OCI-LY3 (cell line): Measurements from ENCODE around the gene FAT1.

Experiments
- H2AFZ ChIP-seq: fragments of 200-600, 300-600 bp; shearing (Covaris generic); 2 replicates; pipeline ENCODE4 v1.6.0; 2014; ENCODE audit warnings: antibody characterized with exemption, low read depth, low read length
- H3K27ac ChIP-seq: fragments of 200-600, 300-600 bp; sonication (generic); 2 replicates; pipeline ENCODE4 v1.5.1; 2014; ENCODE audit warnings: mild to moderate bottlenecking, low read length, moderate library complexity, mixed read lengths
- H3K27me3 ChIP-seq: fragments of 200-600, 300-600 bp; sonication (generic); 2 replicates; pipeline ENCODE4 v1.6.1; 2014; ENCODE audit warnings: low read depth, low read length, mixed read lengths
- H3K36me3 ChIP-seq: fragments of 200-600, 300-600 bp; sonication (generic); replicated peaks from 2 replicates; pipeline ENCODE3; 2014; ENCODE audit warnings: low read depth, low read length, mixed read lengths
- H3K4me1 ChIP-seq: fragments of 300-600, 200-600 bp; sonication (generic); 2 replicates; pipeline ENCODE4 v1.6.1; 2014; ENCODE audit warnings: low read length, mixed read lengths
- H3K4me2 ChIP-seq: fragments of 200-600, 300-600 bp; sonication (generic); 2 replicates; pipeline ENCODE4 v1.6.1; 2014; ENCODE audit warnings: low read length, mixed read lengths
- H3K4me3 ChIP-seq: fragments of 300-600, 200-600 bp; sonication (generic); 2 replicates; pipeline ENCODE4 v1.5.1; 2014; ENCODE audit warnings: antibody characterized with exemption, mild to moderate bottlenecking, low read length, moderate library complexity
- H3K79me2 ChIP-seq: fragments of 300-600, 200-600 bp; shearing (Covaris generic); 2 replicates; pipeline ENCODE4 v1.6.1; 2014; ENCODE audit warnings: mild to moderate bottlenecking, low read length, mixed read lengths
- H3K9ac ChIP-seq: fragments of 300-600, 200-600 bp; shearing (Covaris generic); 2 replicates; pipeline ENCODE4 v1.6.0; 2014; ENCODE audit warnings: mild to moderate bottlenecking, low read length, moderate library complexity
- H3K9me3 ChIP-seq: fragments of 200-600, 300-600 bp; shearing (Covaris generic); 2 replicates; pipeline ENCODE4 v1.6.1; 2014; ENCODE audit warnings: low read length, mixed read lengths; ENCODE audit not compliant: insufficient read depth
- H4K20me1 ChIP-seq: fragments of 200-600, 300-600 bp; sonication (generic); 2 replicates; pipeline ENCODE4 v1.6.1; 2016; ENCODE audit warnings: low read length, mixed read lengths; ENCODE audit not compliant: insufficient read depth
- EZH2phosphoT487 ChIP-seq: fragments of 200-600 bp; shearing (Covaris generic); IDR thresholded peaks from 2 replicates; pipeline ENCODE4 v1.6.1; 2018; ENCODE audit warnings: antibody characterized with exemption, mixed run types, low read depth
- TF ChIP-seq, protein P1 (sequence below): fragments of 200-600, 300-600 bp; sonication (generic); IDR thresholded peaks from 2 replicates; pipeline ENCODE4 v1.5.1; 2014; ENCODE audit warnings: antibody characterized with exemption, low read length, low read depth

The FAT1 gene

DNA sequence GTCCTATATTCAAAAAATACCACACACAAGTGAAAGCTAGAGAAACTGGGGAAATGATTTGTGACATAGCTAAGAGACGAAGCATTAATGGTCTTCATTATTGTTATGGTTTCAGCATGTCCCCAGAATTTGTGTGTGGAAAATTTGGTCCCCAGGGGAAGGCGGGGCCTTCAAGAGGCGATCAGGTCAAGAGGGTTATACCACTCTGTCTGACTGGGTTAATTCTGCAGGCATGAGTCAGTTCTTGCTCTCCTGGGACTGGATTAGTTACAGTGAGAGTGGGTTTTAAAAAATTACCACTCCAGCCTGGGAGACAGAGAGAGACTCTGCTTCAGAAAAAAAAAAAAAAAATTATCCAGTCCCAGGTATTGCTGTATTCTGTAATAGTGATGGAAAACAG is 166.2 kb downstream of the FAT1 start:
- no peak overlapping the region for H3K4me2 ChIP-seq
- no peaks in the 10 kb centered on the region for H3K4me1 ChIP-seq
- H3K36me3 ChIP-seq = no peaks in the 10 kb centered on the region
- H3K9ac ChIP-seq = no peak overlapping the region
- no peaks in the 10 kb centered on the region for H3K9me3 ChIP-seq
- no peak overlapping the region for H2AFZ ChIP-seq
- H3K79me2 ChIP-seq = no peaks in the 10 kb centered on the region
- no peak for TF ChIP-seq EZH2phosphoT487
- TF ChIP-seq, protein P1, sequence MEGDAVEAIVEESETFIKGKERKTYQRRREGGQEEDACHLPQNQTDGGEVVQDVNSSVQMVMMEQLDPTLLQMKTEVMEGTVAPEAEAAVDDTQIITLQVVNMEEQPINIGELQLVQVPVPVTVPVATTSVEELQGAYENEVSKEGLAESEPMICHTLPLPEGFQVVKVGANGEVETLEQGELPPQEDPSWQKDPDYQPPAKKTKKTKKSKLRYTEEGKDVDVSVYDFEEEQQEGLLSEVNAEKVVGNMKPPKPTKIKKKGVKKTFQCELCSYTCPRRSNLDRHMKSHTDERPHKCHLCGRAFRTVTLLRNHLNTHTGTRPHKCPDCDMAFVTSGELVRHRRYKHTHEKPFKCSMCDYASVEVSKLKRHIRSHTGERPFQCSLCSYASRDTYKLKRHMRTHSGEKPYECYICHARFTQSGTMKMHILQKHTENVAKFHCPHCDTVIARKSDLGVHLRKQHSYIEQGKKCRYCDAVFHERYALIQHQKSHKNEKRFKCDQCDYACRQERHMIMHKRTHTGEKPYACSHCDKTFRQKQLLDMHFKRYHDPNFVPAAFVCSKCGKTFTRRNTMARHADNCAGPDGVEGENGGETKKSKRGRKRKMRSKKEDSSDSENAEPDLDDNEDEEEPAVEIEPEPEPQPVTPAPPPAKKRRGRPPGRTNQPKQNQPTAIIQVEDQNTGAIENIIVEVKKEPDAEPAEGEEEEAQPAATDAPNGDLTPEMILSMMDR = no peak
- no peaks in the 10 kb centered on the region for H3K27me3 ChIP-seq
- H3K4me3 ChIP-seq = no peak overlapping the region
- no peaks in the 10 kb centered on the region for H4K20me1 ChIP-seq
- no peak overlapping the region for H3K27ac ChIP-seq

DNA sequence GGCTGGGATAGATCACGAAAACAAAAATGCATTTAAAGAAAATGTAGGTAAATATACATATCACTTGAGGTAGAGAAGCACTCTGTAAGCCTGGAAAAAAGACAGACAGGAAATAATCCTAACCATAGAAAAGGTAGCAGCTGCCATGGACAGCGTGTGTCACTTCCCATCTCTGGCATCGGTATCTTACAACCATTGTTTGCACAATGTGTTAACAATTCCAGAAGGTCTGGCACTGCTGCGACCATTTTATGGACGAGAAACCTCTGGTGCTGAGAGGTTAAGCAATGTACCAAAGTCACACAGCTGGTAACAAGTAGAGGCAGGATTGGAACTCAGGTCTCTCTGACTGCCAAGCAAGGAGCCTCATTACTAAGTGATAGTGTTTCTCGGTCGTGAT is 166.6 kb downstream of the FAT1 start:
- Histone ChIP-seq H4K20me1 (no peaks in the 10 kb centered on the region), H2AFZ (no peak overlapping the region), H3K4me2 (no peak overlapping the region), H3K9ac (no peak overlapping the region), H3K4me1 (no peaks in the 10 kb centered on the region), H3K79me2 (no peaks in the 10 kb centered on the region), H3K9me3 (no peaks in the 10 kb centered on the region), H3K36me3 (no peaks in the 10 kb centered on the region), H3K27ac (no peak overlapping the region), H3K27me3 (no peaks in the 10 kb centered on the region), H3K4me3 (no peak overlapping the region)
- TF ChIP-seq, protein P1 = no peak

DNA sequence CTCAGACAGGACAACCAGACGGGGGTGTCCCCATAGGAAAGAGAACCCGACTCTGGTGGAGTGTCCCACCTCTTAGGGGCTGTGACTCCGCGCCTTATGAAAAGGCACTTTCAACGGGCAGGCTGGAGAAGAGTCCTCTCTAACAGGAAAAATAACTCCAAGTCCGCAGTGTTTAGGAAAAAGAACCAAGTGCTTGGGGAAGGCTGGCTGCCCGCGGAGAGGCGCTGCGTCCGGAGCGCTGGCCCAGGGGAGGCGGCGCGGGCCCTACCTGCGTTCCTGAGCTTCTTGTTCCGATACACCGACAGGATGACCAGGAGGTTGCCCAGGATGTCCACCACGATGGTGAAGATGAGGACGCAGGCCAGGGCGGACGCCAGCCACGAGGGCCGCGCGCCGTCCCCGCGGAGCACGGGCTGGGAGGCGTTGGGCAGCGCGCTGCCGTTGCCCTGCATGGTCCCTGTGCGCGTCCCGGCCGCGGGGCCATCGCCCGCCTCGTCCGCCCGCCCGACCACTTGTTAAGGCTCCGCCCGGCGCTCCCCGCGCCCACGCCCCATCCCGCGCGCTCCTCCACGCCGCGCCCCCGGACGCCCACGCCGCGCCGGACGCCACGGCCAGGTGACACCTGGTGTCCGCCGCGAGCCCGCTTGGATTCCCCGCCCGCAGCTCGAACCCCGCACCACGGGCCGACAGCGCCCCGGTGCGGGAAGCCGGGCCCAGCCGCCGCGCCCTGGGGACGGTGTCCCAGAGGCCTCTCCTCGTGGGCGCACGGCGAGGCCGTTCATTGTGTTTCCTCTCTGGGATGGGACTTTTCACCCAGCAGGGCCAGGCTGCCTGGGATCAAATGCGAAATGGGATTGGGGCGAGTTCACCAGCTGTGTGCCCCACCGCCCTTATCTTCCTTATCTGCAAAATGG is 168.5 kb downstream of the FAT1 start, which contains the start of gene MTNR1A:
Gene MTNR1A, minus strand, starts transcription at position 654 of the 914 bp plus-strand sequence. Its CDS starts 202 bp downstream, at position 452.
- H4K20me1 ChIP-seq = no peaks in the 10 kb centered on the region
- no peaks in the 10 kb centered on the region for H3K9me3 ChIP-seq
- no peak for TF ChIP-seq EZH2phosphoT487
- TF ChIP-seq, protein P1 = no peak
- H2AFZ ChIP-seq = no peak within 1 kb of the TSS
- no peaks in the 10 kb centered on the region for H3K27me3 ChIP-seq
- H3K4me1 ChIP-seq = no peaks in the 10 kb centered on the region
- no peaks in the 10 kb centered on the region for H3K36me3 ChIP-seq
- H3K79me2 ChIP-seq = no peaks in the 10 kb centered on the region
- H3K27ac ChIP-seq = no peak within 1 kb of the TSS
- H3K4me3 ChIP-seq = no peak within 1 kb of the TSS
- H3K9ac ChIP-seq = no peak within 1 kb of the TSS
- no peak within 1 kb of the TSS for H3K4me2 ChIP-seq

DNA sequence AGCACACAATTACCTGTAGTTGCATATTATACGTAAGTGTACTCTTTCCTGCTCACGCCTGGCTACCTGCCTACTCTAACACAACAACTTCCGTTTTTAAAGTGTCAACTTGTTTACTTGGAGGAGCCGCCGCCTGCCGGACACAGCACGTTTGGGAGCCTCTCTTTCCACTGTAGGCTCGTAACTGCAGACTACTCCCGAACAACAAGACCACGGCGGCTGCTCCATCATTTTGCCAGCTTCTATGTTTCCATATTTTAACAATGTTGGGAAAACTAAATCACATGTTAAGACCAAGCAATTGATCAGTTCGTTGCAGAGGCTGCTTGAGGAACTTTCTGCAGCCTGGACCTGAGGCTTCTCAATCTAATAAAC is 169.1 kb downstream of the FAT1 start:
- Histone ChIP-seq H3K9ac (no peak overlapping the region), H3K4me3 (no peak overlapping the region), H3K4me2 (no peak overlapping the region), H2AFZ (no peak overlapping the region), H3K27me3 (no peaks in the 10 kb centered on the region), H3K27ac (no peak overlapping the region), H4K20me1 (no peaks in the 10 kb centered on the region), H3K4me1 (no peaks in the 10 kb centered on the region), H3K36me3 (no peaks in the 10 kb centered on the region), H3K79me2 (no peaks in the 10 kb centered on the region), H3K9me3 (no peaks in the 10 kb centered on the region)
- TF ChIP-seq, protein P1 = no peak
- TF ChIP-seq EZH2phosphoT487 = no peak
